Measurements from ENCODE around the gene SPPL3.

Gene SPPL3

DNA sequence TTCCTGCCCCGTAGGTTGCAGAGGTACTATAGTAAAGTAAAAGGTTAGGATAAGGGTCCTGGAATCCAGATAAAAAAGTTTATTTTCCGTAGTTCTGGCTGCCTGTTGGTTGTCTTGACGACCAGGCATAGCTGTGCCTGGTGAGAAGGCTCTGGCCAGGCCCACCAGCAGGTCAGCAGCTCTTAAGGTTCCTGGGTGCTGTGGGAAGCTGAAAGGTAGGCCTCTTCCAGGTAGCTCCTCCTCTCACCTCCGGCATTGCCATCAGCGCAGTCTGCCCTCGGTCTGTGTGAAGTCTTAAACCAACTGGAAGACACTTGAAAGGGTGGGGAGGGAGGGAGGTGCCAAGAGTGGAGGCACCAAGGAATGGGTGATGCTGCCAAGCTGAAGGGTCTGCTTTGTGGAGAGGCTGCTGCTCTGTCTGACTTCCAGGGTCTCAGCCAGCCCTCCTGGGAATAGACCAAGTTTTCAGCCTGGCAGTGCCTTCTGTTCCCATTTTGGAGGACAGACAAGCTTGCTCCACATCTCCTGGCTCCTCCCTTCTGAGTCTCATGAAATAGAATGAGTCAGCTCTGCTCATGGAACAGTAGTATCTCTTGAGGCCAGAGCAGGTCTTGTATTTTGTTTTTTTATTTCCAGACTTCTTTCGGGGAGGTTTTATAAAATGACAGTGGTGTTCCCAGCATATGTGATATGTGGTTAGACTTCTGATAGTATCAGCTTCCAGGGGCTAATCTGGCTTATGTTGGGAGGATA, 183.7 kb downstream of the SPPL3 start:
- H3K36me3 ChIP-seq (ENCODE audit: control insufficient read depth, insufficient read depth, low read length) = peaks cover 76% of the 10 kb centered on the region
- no peak overlapping the region for H3K9ac ChIP-seq (ENCODE audit: low read length)
- H3K27me3 ChIP-seq (ENCODE audit: control insufficient read depth, insufficient read depth, low read length) = no peaks in the 10 kb centered on the region
- H3K27ac ChIP-seq (ENCODE audit: low read depth, low read length) = no peak overlapping the region
- H3K4me1 ChIP-seq (ENCODE audit: control insufficient read depth, insufficient read depth, low read length) = peaks cover 7% of the 10 kb centered on the region; the same call in 1 of the 2 replicates
- H3K4me3 ChIP-seq (ENCODE audit: low read depth, low read length) = no peak overlapping the region
- no peaks in the 10 kb centered on the region for H3K9me3 ChIP-seq (ENCODE audit: control insufficient read depth, insufficient read depth, low read depth, low read length)

DNA sequence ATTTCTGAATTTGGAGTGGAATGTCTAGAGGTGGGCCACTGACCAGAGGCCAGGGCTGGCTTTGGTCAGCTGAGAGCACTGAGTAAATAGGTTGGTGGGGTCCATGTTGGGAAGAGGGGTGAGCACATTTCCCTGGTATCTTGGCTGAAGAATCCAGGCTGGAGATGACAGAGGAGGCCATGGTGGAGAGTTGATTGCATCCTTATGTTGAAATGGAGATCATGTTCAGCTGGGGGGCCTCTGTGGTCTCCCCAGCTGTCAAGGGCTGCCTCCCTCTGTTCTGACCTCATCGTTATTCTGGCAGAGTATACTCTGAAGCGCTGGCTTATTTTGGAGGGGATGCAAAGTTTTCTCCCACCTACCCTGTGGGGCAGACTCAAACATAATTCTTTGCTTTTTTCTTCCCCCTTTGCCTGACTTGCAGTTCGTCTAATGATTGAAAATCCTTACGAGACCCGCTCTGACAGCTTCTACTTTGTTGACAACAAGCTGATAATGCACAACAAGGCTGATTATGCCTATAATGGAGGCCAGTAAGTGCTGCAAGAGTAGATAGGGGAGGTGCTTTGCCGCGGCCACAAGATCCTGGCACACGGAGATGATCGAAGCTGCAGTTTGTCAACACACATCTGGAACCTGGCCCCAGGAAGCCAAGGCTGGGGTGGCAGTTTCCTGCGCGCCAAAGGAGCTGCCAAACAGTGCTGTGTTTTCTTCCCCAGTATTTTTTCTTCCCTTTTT, 184.5 kb downstream of the SPPL3 start:
- no peaks in the 10 kb centered on the region for H3K27me3 ChIP-seq (ENCODE audit: control insufficient read depth, insufficient read depth, low read length)
- H3K4me3 ChIP-seq (ENCODE audit: low read depth, low read length) = no peak overlapping the region
- no peak overlapping the region for H3K9ac ChIP-seq (ENCODE audit: low read length)
- no peaks in the 10 kb centered on the region for H3K9me3 ChIP-seq (ENCODE audit: control insufficient read depth, insufficient read depth, low read depth, low read length)
- no peak overlapping the region for H3K27ac ChIP-seq (ENCODE audit: low read depth, low read length)
- H3K36me3 ChIP-seq (ENCODE audit: control insufficient read depth, insufficient read depth, low read length) = peaks cover 83% of the 10 kb centered on the region
- H3K4me1 ChIP-seq (ENCODE audit: control insufficient read depth, insufficient read depth, low read length) = peaks cover under 1% of the 10 kb centered on the region; the same call in 1 of the 2 replicates

DNA sequence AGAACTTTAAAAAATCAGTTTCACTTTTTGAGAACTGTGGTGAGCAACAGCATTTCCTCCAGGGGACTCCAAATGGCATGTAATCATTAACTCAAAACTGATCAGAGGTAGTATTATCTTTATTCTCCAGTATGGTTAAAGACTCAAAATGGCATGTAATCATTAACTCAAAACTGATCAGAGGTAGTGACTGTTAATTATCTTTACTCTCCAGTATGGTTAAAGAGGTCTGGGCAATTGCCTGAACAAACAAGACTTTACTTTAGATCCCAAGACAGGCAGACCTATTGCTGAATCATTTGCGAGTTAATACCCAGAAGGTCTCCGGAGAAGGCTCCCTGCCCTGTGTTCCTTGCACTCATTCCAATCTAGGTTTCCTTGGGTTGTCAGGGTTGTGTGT, 185.1 kb downstream of the SPPL3 start:
- Histone ChIP-seq H3K9ac (ENCODE audit: low read length) (no peak overlapping the region), H3K36me3 (ENCODE audit: control insufficient read depth, insufficient read depth, low read length) (peaks cover 88% of the 10 kb centered on the region), H3K4me3 (ENCODE audit: low read depth, low read length) (no peak overlapping the region)

DNA sequence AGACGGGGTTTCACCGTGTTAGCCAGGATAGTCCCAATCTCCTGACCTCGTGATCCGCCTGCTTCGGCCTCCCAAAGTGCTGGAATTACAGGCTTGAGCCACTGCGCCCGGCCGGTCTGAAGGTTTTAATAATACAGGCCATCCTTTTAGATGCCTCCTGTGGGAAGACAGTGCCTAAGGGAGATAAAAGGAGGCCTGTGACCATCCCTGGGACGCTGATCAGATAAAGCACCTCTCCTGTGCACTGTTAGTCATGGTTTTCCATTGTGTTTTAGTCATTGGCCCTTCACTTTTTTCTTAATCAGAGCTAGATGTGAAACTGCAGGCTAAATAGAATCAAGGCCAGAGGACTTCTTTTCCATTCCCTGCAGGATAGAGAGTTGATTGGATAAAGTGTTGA, 186.1 kb downstream of the SPPL3 start:
- Histone ChIP-seq H3K27me3 (ENCODE audit: control insufficient read depth, insufficient read depth, low read length) (no peaks in the 10 kb centered on the region), H3K27ac (ENCODE audit: low read depth, low read length) (no peak overlapping the region), H3K4me1 (ENCODE audit: control insufficient read depth, insufficient read depth, low read length) (no peaks in the 10 kb centered on the region), H3K9ac (ENCODE audit: low read length) (no peak overlapping the region), H3K9me3 (ENCODE audit: control insufficient read depth, insufficient read depth, low read depth, low read length) (no peaks in the 10 kb centered on the region), H3K36me3 (ENCODE audit: control insufficient read depth, insufficient read depth, low read length) (peaks cover 89% of the 10 kb centered on the region), H3K4me3 (ENCODE audit: low read depth, low read length) (no peak overlapping the region)

More for the DNA sequence above, 185.1 kb downstream of the SPPL3 start:
- Histone ChIP-seq H3K4me1 (ENCODE audit: control insufficient read depth, insufficient read depth, low read length) (no peaks in the 10 kb centered on the region), H3K9me3 (ENCODE audit: control insufficient read depth, insufficient read depth, low read depth, low read length) (no peaks in the 10 kb centered on the region), H3K27me3 (ENCODE audit: control insufficient read depth, insufficient read depth, low read length) (no peaks in the 10 kb centered on the region), H3K27ac (ENCODE audit: low read depth, low read length) (no peak overlapping the region)

DNA sequence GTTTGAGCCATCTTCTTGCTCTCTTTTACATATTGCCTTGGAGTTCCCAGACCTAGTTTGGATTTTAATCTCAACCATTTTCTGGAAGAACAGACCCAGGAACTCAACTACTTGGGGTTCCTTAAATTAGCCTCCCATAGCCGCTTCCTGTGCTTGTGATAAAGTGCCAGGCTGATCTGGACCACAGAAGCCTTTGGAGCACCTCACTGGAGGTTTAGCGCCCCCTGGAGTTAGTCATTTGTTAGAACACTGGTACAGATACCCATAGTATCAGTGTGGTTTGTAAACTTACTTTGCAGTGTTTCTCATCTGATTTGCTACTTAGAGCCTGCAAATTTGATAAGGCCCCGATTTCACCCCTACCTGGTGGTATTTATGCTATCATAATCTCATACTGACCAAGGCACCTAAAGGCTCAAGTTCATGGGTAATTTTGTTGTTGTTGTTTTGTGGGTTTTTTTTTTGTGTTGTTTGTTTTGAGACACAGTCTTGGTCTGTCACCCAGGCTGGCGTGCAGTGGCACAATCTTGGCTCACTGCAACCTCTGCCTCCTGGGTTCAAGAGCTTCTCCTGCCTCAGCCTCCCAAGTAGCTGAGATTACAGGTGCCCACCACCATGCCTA, 190.2 kb downstream of the SPPL3 start:
- H3K27me3 ChIP-seq (ENCODE audit: control insufficient read depth, insufficient read depth, low read length) = no peaks in the 10 kb centered on the region
- H3K36me3 ChIP-seq (ENCODE audit: control insufficient read depth, insufficient read depth, low read length) = peaks cover 48% of the 10 kb centered on the region
- no peak overlapping the region for H3K9ac ChIP-seq (ENCODE audit: low read length)
- no peak overlapping the region for H3K4me3 ChIP-seq (ENCODE audit: low read depth, low read length)
- H3K27ac ChIP-seq (ENCODE audit: low read depth, low read length) = no peak overlapping the region
- no peaks in the 10 kb centered on the region for H3K9me3 ChIP-seq (ENCODE audit: control insufficient read depth, insufficient read depth, low read depth, low read length)
- H3K4me1 ChIP-seq (ENCODE audit: control insufficient read depth, insufficient read depth, low read length) = peaks cover 12% of the 10 kb centered on the region

DNA sequence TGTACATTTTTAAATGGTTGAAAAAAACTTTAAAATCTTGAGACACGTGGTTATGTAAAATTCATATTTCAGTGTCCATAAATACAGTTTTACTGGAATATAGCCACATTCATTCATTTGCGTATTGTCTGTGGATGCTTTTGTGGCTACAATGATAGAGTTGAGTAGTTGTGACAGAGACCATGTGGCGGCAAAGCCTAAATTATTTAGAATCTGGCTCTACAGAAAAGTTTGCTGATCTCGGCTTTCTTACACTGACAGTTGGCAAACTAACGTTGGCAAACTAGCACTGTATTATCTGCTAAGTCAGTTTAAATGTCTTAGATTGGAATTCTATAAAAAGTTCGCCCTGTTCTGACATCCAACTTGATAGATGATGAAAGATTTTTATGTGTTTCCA, 191.5 kb downstream of the SPPL3 start:
- H3K36me3 ChIP-seq (ENCODE audit: control insufficient read depth, insufficient read depth, low read length) = peaks cover 38% of the 10 kb centered on the region
- no peak overlapping the region for H3K4me3 ChIP-seq (ENCODE audit: low read depth, low read length)
- H3K27me3 ChIP-seq (ENCODE audit: control insufficient read depth, insufficient read depth, low read length) = no peaks in the 10 kb centered on the region
- no peak overlapping the region for H3K27ac ChIP-seq (ENCODE audit: low read depth, low read length)
- H3K9me3 ChIP-seq (ENCODE audit: control insufficient read depth, insufficient read depth, low read depth, low read length) = no peaks in the 10 kb centered on the region
- H3K9ac ChIP-seq (ENCODE audit: low read length) = no peak overlapping the region
- H3K4me1 ChIP-seq (ENCODE audit: control insufficient read depth, insufficient read depth, low read length) = peaks cover 12% of the 10 kb centered on the region
